EH (cell line): ENCODE measurements around the gene PRRT2.
"Not testable (repeated sequence)": the region's sequence is repeated elsewhere in the genome, so short reads cannot be mapped to it uniquely, and the experiment has no call there.

Experiments
- DNase-seq: peaks from one replicate; pipeline ENCODE4 v3.0.0-alpha.2; 2015; ENCODE audit warnings: low read depth

PRRT2 gene

DNA sequence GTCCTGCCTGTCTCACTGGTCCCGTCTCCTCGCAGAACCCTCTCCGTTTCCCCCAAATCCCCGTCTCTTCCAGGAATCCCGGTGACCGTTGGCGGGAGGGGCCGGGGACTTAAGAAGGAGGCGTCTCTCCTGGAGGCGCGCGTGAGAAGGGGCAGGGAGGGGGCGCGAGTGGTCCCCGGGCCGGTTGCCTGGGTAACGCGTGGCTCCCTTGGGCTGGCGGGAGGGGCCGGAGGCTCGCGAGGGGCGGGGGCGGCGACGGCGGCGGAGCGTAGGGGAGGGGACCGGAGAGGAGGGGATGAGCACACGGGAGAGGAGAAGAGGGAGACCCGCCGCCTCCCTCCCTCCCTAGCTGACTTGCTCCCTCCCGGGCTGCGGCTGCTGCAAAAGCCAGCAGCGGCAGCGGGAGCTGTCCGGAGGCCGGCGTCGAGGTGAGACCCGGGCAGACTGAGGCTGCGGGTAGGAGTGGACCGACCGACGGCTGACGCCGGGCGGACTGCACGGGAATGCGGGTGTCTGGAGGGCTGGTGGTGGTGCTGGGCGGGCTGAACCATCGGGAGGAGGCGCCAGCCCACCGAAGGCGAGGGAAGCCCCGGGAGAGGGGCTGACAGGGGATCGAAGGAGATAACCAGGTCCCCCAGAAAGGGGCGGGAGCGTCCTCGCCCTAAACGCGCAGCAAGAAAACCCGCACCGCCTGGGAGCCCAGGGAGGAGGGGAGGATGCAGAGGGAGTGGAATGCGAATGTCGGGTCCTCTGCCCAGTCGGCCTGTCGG, at the start of gene PRRT2:
TSS of gene PRRT2 (plus strand) at position 298 of the 770 bp plus-strand sequence. CDS start 862 bp downstream, outside the sequence.
- DNase-seq, result peak; percentile 57

DNA sequence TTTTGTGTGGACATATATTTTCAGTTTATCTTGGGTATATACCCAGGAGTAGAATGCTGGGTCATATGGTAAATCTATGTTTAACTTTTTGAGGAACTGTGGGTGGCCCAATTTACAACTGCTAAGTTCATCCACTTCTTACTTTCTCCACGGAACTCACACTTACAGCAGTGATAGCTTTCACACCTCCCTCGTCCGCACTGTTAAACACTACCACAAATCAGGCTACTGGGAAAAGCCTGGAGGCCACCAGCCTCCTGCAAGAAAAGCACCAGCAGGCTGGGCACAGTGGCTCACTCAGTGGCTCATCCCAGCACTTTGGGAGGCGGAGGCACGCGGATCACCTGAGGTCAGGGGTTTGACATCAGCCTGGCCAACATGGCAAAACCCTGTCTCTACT, 48.7 kb upstream of the PRRT2 start:
- no peak for DNase-seq

DNA sequence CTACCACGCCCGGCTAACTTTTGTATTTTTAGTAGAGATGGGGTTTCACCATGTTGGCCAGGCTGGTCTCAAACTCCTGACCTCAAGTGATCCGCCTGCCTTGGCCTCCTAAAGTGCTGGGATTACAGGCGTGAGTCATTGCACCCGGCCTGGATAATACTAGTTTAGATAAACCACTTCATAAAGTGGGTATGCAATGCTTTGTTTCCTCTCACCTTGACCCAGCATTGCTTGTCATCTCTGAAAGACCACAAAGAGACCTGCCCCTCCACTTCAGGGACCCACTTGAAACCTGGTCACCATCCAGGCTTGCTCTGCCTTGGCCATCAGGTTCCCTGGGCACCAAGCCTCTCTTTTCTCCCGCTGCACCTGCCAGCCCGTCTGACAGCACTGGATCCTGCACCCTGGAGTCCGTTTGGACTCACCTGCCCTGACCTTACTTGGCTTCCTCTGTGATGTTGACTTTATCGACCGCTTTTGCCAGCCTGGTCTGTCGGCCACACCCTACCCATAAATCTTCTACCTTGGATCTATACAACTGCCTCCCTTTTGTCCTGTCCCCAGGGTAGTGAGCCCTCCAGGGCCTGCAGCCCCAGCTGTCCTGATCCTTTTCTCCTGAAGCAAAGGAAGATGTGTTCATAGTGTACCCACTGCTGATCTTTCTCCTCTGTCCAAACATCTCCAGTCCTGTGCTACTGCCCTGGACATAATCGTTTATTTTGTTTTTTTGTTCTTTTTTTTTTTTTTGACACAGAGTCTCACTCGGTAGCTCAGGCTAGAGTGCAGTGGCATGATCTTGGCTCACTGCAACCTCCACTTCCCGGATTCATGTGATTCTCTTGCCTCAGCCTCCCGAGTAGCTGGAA, 46.6 kb upstream of the PRRT2 start:
- no peak for DNase-seq

DNA sequence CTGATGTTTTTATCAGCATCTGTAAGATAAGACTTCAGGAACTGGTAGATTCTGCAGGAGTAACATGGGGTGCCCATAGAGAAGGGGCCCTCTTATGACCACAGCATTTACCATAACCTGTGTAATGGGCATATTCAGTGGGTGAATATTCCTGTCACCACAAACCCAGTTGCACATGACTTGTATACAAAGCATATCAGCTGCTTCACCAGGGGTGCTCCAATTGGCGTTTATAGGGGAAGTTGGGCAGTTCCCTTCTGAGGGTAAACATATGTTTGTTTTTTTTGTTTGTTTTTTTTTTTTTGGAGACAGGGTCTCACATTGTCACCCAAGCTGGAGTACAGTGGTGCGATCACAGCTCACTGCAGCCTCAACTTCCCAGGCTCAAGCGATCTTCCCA, 45.4 kb upstream of the PRRT2 start:
- no peak for DNase-seq

DNA sequence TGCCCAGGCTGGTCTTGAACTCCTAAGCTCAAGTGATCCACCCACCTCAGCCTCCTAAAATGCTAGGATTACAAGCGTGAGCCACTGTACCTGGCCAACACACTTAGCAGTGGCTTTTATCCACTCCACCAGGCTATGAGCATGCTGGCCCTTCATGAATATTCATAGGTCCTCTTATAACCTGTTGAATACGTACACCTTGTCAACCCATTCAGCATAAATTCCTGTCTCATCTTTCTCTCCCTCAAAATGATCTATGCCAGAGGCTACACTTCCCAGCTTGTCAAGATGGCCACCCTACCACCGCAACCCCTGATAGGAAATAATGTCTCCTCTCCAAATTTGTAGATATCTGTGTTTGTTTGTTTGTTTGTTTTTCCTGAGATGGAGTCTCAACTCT, 44.9 kb upstream of the PRRT2 start:
- DNase-seq, result no peak

DNA sequence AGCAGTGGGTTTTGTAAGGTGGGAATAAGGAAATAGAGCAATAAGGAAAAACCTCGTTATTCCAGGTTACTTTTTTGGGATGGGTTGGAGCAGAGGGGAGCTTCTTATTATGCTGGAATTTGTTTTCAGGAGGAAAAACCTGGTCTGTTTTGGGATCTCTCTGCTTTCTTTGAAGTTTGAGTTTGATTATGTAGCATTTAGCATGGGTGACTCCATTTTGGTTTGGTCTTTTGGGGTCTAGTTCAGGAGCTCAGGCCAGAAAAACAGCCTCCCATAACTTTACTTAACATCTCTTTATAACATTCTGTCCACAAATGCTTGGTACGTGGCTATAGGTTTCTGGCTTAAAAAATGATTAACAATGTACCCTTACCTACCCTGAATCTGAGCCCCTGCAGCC, 42.5 kb upstream of the PRRT2 start:
- no peak for DNase-seq

DNA sequence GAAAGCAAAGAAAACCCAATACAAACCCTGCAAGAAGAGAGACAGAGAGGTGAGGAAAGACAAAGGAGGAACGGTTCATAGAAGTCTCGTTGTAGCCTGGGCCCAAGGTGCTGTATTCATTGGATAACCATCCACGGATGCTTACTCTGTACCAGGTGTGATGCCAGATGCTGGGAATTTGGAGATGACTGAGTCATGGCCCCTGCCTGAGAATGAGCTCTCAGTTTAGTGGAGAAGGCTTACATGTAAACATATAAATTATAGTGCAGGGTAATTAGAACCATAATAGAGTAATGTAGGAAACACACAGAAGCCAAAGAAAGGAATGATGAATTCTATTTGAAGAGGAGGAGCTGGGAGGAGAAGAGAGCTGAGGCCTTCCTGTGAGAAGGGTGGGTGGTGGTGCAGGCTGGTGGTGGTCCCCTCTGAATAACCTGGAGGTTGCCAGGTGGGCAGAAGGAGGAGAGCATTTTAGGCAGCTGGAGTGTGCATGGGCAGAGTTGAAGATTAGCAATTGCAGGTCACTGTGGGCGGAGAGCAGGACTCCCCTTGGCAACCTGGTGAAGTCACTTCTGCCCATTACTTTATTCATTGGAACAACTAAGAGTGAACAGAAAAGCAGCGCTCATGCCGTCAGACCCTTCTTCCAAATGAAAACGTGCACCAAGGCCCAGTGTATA, 41.6 kb upstream of the PRRT2 start:
- no peak for DNase-seq

DNA sequence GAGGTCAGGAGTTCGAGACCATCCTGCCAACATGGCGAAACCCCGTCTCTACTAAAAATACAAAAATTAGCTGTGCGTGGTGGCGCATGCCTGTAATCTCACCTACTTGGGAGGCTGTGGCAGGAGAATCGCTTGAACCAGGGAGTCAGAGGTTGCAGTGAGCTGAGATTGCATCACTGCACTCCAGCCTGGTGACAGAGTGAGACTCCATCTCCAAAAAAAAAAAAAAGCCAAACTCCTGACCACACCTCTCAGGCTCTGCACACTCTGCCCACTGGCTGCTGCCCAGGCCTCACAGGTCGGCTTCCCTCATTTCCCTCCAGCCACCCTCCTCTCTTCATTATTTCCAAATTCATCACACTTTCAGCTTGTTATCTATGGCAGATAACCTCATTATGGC, 39.7 kb upstream of the PRRT2 start:
- not testable (repeated sequence) for DNase-seq

DNA sequence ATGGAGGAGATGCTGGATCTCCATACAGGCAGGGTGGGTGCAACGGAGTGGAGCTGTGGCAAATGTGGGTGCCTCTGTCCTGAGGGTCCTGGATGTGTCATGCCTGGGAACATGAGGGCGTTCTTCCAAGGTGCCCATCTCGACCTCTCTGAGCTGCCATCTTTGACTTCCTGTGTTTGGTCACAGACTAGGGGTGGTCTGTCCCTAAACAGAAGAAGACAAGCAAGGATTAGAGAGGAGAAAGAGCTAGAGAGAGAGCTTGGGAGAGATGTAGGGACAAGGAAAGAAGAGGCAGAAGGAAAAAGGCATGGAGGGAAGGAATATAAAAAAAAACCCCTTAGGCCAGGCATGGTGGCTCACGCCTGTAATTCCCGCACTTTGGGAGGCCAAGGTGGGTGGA, 37.3 kb upstream of the PRRT2 start:
- no peak for DNase-seq

DNA sequence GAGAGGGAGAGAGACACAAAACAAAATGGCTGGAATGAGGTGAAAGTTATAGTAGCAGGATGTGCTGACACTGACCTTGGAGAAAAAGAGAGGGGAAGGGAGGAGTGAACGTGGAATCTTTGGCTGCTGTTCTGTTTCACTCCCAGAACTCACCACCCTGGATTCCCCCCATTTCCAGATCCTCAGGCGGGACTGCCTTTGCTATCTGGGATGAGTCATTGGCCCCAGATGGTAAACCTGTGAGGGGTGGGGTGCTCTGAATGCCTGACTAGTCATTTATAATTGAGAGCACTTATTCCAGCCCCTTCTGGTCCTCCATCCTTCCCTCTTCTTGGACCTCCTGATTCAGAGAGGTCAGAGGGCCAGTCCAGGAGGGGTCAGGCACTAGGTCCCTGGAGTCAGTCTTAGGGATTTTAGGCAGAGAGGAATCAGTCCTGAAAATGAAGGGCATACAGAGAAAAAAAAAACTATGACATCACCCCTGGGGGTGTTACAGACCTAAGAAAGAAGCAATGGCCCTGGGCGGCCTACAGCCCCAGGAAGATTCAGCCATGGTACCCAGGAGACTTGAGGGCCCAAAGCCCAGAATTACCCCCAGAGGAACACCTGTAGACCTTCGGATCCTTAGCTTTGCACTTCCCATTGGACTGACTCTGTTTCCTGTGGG, 36.1 kb upstream of the PRRT2 start:
- peak; percentile 49 for DNase-seq

DNA sequence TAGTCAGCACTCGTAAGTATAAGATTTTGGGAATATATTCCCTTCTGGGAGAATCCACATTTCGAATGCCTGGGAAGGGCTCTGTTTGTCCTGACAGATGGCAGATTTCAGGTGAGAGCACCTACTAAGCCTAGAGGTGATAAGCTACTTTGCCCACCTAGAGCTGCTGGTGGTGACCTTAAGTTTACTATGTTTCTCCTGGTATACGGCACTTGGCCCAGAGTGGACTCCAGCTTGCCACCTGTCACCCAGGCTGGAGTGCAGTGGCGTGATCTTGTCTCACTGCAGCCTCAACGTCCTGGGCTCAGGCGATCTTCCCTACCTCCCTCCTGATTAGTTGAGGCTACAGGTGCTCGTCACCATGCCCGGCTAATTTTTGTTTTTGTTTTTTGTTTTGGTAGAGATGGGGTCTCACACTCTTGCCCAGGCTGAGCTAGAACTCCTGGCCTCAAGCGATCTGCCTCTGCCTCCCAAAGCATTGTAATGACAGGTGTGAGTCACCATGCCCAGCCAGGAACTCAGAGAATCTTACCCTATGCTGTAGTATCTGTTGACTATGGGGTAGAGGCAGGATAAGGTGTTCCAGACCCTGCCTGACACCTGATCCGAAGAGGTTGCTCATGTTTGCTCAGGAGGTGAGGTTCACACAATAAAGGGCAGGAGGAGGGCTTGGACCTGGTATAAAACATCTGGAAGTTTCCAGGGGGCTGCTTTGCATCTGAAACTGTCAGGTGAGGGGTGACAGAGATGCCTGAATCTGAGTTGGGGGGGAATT, 34.2 kb upstream of the PRRT2 start, which contains the start of gene ZG16:
TSS of gene ZG16 (plus strand) at position 681 of the 775 bp plus-strand sequence. CDS start 1,011 bp downstream, outside the sequence.
- no peak for DNase-seq

DNA sequence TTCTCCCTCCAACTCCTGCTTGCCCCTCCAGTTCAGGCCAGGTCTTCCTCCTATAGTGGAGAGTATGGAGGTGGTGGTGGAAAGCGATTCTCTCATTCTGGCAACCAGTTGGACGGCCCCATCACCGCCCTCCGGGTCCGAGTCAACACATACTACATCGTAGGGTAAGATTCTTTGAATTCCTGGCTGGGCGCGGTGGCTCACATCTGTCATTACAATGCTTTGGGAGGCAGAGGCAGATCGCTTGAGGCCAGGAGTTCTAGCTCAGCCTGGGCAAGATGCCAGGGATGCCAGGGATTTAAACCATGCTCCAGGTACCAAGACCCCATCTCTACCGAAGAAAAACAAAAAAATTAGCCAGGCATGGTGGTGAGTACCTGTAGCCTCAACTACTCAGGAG, 32.5 kb upstream of the PRRT2 start:
- DNase-seq, result peak; percentile 31

DNA sequence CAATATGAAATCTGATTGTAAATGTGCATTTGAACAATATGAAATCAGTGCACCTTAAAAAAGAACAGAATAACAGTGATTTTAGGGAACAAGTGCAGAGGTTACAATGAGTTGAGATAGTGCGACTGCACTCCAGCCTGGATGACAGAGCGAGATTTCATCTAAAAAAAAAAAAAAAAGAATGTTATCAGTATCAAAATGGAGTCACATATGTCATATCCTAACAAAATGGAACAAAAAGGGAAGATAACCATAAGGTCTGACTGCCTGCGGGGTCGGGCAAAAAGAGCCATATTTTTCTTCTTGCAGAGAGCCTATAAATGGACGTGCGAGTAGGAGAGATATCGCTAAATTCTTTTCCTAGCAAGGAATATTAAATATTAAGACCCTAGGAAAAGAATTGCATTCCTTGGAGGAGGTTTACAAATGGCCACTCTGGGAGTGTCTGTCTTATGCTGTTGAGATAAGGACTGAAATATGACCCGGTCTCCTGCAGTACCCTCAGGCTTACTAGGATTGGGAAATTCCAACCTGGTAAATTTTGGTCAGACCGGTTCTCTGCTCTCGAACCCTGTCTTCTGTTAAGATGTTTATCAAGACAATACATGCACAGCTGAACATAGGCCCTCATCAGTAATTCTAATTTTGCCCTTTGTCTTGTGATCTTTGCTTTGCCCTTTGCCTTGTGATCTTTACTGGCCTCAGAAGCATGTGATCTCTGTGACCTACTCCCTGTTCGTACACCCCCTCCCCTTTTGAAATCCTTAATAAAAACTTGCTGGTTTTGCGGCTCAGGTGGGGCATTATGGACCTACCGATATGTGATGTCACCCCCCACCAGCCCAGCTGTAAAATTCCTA, 28.7 kb upstream of the PRRT2 start:
- DNase-seq, result not testable (repeated sequence)

DNA sequence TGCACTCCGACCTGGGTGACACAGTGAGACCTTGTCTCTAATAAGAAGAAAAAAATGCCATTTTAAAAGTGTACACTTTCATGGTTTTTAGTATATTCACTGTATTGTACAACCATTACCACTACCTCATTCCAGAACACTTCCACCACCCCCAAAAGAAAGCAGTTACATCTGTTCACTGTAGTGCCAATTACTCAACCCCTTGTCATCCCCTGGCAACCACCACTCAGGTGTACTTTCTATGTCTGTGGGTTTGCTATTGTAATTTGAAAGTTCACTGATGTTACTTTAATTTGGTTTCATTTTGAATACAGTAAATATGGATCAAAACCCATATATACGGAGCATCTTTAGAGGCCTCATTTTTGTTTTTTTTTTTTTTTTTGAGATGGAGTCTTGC, 27.8 kb upstream of the PRRT2 start:
- no peak for DNase-seq

DNA sequence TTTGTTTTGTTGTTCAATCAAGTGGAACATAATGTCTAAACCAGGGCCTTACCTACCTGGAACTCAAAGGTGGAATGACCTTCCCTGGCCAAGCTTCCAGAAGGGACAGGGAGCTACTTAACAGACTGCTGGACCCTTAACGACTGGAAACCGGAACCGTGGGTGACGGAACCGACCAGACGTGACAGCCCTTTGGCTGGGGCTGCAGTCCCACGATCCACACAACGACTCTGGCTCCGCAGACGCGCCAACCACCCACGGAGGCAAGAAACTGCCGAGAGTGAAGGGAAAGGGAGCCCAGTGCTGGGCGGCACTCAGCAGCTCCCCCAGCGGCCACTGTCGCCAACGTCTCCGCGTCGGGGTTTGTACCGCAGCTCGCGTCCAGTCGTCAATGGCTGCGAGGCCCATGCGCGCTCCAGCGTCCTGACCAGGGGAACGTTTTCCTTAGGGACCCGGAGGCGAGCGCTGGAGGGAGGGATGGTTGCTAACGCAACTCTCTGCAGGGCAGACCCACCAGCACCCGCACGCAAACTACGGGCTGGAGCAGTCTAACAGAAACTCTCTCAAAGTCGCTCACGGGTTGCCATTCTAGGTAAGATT, 27.0 kb upstream of the PRRT2 start:
- peak; percentile 62 for DNase-seq

DNA sequence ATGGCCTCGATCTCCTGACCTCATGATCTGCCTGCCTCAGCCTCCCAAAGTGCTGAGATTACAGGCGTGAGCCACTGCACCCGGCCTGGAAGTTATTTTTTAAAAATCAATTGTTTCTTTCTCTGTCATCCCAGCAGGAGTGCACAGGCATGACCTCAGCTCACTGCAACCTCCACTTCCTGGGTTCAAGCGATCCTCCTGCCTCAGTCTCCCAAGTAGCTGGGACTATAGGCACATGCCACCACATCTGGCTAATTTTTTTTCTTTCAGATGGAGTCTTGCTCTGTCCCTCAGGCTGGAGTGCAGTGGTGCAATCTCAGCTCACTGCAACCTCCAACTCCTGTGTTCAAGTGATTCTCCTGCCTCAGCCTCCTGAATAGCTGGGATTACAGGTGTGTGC, 24.8 kb upstream of the PRRT2 start:
- DNase-seq, result not testable (repeated sequence)

DNA sequence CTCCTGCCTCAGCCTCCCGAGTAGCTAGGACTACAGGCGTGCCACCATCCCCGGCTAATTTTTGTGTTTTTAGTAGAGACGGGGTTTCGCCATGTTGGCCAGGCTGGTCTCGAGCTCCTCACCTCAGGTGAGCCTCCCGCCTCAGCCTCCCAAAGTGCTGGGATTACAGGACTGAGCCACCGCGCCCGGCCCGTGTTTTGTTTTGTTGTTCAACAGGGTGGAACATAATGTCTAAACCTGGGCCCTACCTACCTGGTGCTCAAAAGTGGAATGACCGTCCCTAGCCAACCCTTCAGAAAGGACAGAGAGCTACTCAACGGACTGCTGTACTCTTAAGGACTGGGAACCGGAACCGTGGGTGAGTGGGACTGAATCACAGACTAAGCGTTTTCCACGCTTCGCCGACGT, 22.2 kb upstream of the PRRT2 start:
- no peak for DNase-seq

DNA sequence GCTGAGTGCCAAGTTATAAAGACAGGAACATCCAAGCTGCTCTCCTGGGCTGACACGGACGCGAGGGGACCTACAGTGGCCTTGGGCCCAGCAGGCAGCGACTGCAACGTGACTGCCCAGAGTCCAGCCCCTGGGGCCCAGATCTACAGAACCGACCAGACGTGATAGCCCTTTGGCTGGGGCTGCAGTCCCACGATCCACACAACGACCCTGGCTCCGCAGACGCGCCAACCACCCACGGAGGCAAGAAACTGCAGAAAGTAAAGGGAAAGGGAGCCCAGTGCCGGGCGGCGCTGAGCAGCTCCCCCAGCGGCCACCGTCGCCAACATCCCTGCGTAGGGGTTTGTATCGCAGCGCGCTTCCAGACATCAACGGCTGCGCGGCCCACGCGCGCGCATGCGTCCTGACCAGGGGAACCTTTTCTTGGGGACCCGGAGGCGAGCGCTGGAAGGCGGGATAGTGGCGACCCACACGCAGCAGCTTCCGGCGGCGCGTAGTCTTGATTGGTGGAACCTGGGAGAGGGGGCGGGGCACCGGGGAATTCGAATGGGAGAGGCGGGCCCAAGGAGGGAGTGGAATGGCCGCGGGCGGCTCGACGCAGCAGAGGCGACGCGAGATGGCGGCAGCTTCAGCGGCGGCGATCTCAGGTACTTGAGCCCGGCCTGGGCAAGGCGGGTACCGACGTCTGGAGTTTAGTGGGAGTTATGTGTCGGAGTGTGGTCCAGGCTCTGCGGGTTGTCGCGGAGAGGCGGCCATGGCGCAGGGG, 21.6 kb upstream of the PRRT2 start, which contains the start of gene KIF22:
TSS of gene KIF22 (plus strand) at position 569 of the 766 bp plus-strand sequence. CDS start at position 578, 9 bp downstream.
- DNase-seq, result peak; percentile 98
